ENCODE data around the gene ZBTB3. TPM values are rescaled to one million over a fixed set of nuclear protein-coding genes. Genes with fewer than 3 reads are reported as not detected.

The ZBTB3 gene
- total and polyA plus RNA-seq, 9 of the 15 experiments (the other 6 are each of a cell fraction or from before 2014, with no cell fraction given): 1.9 to 10.0 (median 4.9) TPM

- TF ChIP-seq CHD7 (IDR thresholded peaks at IDR 0.05; ENCODE audit: low read depth, low read length) (no peak), E2F8 (IDR thresholded peaks at IDR 0.05; ENCODE audit: low read depth, partially characterized antibody) (no peak)
These were observed 20.4 kb upstream of the ZBTB3 start (continued) for GRCh38 chr11:62774407-62774806.

Measured in K562 (cell line).